EH (cell line): Measurements from ENCODE around the gene NOTCH4.
A peak's percentile ranks its signal among the peaks of the same experiment; 100 is the strongest.
"Not testable (repeated sequence)": the region's sequence is repeated elsewhere in the genome, so short reads cannot be mapped to it uniquely, and the experiment has no call there.

Source experiments
- DNase-seq: peaks from one replicate; pipeline ENCODE4 v3.0.0-alpha.2; 2015; ENCODE audit warnings: low read depth

Gene NOTCH4

GRCh38 chr6:32216998-32217397, 6.9 kb downstream of the NOTCH4 start:
- DNase-seq: no peak

DNA sequence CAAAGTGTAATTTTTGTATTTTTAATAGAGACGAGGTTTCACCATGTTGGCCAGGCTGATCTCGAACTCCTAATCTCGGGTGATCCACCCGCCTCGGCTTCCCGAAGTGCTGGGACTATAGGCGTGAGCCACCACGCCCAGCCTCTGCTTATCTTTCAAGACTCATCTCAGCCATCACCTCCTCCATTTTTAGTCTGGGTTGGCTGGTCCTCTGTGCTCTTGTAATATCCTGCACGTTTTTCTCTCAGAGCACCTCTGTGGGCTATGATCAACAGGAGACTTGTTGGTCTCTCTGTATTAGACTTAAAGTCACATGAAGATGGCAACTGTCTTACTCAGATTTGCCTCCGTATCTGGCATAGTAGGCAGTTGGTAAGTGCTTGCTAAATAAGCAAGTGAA, 7.6 kb downstream of the NOTCH4 start:
- DNase-seq: no peak

DNA sequence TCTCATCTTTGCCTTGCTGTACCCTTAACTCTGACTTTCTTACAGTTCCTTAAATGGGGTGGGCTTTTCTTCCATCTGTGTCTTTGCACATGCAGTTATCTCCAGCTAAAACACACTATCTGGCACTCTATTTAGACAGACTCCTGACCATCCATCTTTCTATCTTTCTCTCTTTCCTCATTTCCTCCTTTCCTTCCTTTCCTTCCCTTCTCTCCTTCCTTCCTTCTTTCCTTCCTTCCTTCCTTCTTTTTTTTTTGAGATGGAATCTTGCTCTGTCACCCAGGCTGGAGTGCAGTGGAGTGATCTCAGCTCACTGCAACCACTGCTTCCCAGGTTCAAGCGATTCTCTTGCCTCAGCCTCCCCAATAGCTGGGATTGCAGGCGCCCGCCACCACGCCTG, 8.2 kb downstream of the NOTCH4 start:
- no peak for DNase-seq

DNA sequence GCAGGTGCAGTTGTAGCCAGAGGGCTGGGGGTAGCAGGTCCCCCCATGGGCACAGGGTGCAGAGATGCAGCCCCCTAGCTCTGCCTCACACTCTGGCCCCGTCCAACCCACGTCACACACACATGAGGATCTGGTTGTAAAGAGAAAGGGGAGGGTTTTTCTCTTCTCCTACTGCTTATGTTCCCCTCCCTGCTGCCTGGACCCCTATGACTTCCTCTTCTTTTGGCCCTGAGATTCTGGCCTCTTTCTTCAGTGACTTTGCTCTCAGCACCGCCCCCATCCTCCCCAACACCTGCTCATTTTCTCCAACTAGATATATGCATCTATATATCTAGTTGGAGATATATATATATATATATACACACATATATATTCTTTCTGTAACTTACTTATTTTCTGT, 9.7 kb downstream of the NOTCH4 start:
- no peak for DNase-seq

DNA sequence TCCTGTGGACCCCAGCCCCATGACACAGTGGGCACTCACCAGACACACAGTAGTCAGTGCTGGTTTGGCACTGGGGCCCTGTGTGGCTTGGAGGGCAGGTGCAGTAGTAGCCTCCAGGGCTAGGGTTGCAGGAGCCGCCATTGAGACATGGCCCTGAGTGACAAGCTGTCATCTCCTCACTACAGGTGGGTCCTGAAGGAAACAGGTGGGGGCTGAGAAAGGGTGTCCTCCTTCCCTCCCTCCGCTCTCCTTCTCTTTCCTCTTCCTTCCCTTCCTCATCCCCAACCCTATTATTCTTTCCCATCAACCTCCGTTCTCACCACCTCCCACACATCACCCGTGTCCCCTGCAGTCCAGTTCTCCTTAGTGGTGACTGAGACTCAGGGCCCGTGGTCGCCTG, 10.2 kb downstream of the NOTCH4 start:
- no peak for DNase-seq

DNA sequence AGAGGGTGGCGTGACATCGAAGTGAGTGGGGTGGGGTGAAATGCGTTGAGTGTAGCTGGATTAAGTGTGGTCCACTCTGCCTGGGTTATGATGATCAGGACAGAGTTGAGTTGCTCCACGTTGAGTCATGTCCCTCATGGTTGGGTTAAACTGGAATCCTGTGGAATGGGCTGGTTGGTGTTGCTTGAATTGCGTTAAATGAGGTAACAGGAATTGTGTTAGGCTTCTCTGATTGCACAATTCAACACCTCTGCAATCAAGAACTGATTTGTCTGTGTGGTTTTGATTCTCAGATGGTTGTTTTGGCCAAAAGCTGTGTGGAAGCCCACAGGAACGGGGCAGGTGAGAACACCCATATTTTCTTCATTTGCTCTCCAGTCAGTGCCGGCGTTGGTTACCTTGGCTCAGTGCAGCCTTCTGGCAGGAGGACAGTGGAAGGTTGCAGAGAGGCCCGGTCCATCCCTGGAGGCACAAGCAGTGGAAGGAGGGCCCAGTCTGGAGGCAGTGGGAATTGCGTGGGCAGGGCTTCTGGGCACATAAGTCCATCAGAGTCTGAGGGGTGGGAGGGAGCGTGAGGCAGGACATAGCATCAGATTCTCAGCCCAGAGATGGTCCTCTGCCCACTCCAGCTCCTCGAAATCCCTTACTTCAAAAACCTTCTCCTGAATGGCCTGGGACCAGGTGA, 11.6 kb downstream of the NOTCH4 start:
- DNase-seq: no peak

- DNase-seq: not testable (repeated sequence)
Observed at GRCh38 chr6:32211432-32211831, 12.4 kb downstream of the NOTCH4 start.

GRCh38 chr6:32210191-32210601, 13.7 kb downstream of the NOTCH4 start:
- DNase-seq: no peak

DNA sequence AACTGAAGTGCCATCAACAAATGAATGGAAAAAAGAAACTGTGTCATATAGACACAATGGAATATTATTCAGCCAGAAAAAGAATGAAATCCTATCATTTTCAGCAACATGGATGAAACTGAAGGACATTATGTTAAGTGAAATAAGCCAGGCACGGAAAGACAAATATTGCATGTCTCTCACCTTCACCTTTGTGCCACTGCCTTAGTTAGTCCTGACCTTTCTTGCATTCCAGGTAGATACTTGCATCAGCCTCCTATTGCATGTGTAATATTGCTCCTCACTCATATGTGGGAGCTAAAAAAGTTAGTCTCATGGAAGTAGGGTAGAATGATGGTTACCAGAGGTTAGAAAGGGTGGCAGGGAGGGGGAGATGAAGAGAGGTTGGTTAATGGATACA, 14.9 kb downstream of the NOTCH4 start:
- DNase-seq: no peak

DNA sequence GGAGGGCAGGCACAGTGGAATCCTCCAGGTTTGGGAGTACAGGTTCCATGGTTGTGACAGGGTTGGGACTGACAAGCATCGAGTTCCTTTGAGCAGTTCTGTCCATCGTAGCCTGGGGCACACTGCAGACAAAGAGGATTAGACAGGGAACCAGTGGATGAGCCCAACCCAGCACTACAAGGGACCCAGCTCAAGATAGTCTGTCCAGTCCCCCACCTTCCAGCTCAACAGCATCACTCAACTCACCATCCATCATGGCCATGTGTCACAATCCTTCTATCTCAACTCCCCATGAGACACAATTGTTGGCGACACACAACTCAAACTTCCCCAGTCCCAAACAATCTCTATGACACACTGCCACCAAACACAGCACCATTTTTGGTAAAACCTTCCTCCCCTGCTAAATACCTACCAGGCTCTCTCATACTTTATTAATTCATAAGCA, 19.6 kb downstream of the NOTCH4 start:
- DNase-seq: no peak

GRCh38 chr6:32203426-32204267, 20.2 kb downstream of the NOTCH4 start:
- DNase-seq: no peak

DNA sequence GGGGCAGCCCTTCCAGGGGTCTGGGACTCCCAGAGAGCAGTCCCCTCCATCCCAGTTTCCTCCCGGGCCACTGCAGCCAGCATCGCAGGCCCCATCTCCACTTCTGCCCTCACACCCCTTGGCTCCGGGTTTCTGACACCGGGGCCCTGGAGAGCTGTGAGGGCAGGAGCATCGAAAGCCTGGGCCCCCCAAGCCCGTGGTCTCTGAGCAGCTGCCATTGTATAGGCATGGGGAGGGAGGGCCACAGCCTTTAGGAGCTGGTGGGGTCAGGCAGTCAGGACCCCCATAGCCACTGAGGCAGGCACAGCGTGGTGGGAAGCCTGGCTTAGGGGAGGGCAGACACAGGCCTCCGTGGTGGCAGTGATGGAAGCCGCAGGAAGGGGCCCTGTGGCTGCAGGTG, 21.7 kb downstream of the NOTCH4 start:
- DNase-seq: no peak

DNA sequence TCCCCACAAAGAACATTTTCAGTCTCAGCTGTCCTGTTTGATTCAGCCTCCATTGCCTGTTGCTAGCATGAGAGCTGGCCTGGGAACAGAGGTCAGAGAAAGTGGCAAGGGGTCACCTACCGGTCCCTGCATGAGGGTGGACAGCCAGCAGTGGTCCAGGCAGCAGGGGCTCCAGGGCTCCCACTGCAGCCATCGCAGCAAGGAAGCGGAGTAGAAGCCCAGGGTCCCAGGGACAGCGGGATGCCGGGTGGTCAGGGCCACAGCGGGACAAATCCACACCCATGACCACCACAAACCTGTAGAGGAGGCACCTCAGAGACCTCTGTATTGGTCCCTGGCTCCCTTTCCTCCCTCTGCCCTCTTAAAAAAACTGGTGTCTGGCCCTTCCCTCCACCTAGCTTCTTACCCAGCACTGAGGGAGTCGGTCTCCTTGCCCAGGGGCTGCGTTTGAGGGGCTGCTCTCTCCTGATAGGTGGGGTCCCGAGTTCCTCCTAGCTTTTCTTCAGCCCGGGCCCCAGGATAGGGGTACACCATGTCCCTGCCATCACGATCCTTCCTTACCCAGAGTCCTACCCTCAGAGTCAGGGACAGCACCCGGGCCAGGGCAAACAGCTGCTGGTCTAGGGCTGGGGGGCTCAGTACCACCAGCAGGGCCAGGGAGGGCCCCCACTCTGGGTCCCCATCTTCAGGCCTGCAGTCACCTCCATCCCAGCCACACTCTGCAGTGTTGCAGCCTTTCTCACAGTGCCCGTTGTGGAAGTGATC, 23.0 kb downstream of the NOTCH4 start:
- DNase-seq: no peak

DNA sequence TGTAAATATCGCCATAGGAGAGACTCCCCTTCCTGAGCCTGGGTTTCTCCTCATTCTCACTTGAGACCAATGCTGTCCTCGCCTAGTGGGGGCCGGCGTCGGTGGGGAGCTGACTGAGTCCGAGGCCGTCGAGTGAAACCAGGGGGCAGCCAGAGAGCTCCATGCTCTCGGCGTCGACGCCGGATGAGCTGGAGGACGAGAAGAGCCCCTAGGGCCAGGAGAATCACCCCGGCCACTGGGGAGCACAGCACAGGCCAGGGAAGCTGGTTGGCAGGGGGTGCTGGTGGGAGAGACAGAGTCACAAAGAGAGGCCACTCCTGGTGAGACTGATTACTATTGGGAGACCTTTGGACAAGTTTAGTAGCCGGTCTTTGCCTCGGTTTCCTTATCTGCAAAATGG, 25.0 kb downstream of the NOTCH4 start:
- DNase-seq: no peak

DNA sequence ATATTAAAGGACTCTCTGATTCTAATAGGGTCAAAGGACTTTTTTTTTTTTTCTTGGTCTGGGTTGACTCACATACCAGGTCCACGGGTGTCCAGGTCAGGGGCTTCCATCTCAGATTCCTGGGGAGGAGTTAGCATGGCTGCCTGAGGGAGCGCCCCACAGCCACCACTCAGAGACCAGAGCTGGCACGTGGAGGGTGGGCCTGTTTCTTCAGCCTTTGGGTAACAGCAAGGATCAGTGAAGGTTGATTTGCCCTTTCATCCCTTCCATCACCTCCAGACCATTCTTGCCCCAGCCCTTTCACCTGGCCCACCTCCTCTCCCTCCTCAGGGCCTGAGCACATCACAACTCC, 25.5 kb downstream of the NOTCH4 start:
- DNase-seq: no peak

- DNase-seq: peak; percentile 29
Observed at GRCh38 chr6:32196682-32197616, 26.9 kb downstream of the NOTCH4 start.

- DNase-seq: peak; percentile 84
Observed at GRCh38 chr6:32195902-32196681, 27.8 kb downstream of the NOTCH4 start.

GRCh38 chr6:32195652-32195901, 28.3 kb downstream of the NOTCH4 start:
- DNase-seq: peak; percentile 100

DNA sequence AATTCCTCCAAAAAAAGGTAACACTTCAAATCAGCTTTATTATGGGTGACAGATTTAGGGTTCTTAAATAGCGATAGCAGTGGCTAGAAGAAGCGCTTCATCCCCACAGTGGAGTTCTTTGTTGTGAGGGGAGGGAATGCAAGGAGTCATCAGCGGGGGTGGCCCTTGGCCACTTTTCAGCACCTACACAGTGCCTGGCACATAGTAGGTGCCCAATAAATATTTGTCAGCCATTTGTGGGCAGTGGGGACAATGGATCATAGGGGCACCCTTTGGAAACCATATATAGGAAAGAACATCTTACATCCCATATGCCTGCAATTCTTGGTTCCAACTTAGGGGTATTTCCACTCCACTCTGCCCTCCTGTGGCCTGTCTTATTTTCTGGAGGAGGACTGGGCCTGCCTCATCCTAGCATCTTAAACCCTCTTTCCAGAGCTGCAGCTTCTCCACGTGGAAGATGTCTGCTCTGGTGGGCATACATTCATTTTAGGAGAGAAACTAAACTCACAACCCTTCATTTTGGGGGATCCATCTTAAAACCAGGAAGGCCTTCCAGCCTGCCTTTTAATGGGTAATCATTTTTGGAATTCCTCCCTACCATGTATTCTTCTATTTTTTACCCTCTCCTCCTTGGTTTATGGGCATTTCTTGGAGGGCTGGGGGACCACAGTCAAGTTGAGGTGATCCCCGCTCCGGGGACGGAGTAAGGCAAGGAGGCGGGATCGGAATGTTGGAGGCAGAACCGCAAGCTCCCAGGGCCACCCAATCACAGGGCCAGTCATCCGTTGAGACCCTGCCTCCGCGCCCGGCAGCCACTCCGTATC, 28.8 kb downstream of the NOTCH4 start:
- DNase-seq: peak; percentile 67

- DNase-seq: no peak
Observed at GRCh38 chr6:32194388-32194787, 29.5 kb downstream of the NOTCH4 start.
